Erythroblast (primary cell): ENCODE measurements around the gene SCUBE1.

ENCODE experiments used
- GATA1 ChIP-seq: IDR thresholded peaks from 2 replicates; pipeline ENCODE4 v1.6.1; 2011; ENCODE audit warnings: low read depth, mild to moderate bottlenecking, control low read depth, low read length, moderate library complexity
- POLR2A ChIP-seq: IDR thresholded peaks from 2 replicates; pipeline ENCODE4 v1.6.1; 2011; ENCODE audit warnings: mild to moderate bottlenecking, low read length

- TF ChIP-seq POLR2A (no peak), GATA1 (no peak)
Measured at GRCh38 chr22:43377548-43377895, 34.4 kb upstream of the SCUBE1 start.
